GM12872 (cell line): ENCODE data around the gene ENGASE.

Source experiments
- TF ChIP-seq, protein P1 (sequence below): IDR thresholded peaks from 3 replicates; pipeline ENCODE4 v1.5.1; 2011; ENCODE audit warnings: low read depth, mild to moderate bottlenecking, low read length, moderate library complexity; ENCODE audit not compliant: insufficient read depth

Gene ENGASE

DNA sequence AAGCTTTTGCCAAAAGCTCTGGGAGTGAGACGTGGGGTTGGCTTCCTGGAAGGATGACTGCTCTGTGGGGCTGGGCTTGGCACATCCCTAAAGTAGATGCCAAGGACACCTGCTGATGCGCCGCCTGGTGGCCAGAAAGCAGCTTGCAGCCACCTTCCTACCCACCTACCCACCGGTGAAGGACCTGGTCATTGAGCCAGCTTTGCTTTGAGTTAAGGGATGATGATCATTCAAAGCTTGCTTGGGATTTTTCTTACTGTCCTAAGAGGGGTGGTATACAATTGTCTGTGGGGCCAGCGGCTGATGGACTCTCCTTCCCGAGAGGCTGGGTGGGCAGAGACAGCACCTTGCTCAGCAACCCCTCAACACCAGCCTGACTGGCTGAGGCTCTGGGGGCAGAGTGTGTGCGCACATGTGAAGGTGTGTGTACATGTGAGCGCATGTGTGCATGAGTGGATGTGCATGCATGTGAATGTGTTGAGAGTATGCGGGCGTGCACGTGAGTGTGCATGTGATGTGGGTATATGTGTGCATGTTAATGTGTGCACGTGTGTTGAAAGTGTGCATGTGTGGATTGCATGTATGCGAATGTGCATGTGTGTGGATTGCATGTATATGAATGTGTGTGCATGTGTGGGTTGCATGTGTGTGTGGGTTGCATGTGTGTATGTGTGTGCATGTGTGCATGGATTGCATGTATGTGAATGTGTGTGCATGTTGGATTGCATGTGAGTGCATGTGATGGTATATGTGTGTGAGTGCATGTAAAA lies 32.0 kb upstream of the ENGASE start:
- TF ChIP-seq, protein P1, sequence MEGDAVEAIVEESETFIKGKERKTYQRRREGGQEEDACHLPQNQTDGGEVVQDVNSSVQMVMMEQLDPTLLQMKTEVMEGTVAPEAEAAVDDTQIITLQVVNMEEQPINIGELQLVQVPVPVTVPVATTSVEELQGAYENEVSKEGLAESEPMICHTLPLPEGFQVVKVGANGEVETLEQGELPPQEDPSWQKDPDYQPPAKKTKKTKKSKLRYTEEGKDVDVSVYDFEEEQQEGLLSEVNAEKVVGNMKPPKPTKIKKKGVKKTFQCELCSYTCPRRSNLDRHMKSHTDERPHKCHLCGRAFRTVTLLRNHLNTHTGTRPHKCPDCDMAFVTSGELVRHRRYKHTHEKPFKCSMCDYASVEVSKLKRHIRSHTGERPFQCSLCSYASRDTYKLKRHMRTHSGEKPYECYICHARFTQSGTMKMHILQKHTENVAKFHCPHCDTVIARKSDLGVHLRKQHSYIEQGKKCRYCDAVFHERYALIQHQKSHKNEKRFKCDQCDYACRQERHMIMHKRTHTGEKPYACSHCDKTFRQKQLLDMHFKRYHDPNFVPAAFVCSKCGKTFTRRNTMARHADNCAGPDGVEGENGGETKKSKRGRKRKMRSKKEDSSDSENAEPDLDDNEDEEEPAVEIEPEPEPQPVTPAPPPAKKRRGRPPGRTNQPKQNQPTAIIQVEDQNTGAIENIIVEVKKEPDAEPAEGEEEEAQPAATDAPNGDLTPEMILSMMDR: peak; percentile 85

DNA sequence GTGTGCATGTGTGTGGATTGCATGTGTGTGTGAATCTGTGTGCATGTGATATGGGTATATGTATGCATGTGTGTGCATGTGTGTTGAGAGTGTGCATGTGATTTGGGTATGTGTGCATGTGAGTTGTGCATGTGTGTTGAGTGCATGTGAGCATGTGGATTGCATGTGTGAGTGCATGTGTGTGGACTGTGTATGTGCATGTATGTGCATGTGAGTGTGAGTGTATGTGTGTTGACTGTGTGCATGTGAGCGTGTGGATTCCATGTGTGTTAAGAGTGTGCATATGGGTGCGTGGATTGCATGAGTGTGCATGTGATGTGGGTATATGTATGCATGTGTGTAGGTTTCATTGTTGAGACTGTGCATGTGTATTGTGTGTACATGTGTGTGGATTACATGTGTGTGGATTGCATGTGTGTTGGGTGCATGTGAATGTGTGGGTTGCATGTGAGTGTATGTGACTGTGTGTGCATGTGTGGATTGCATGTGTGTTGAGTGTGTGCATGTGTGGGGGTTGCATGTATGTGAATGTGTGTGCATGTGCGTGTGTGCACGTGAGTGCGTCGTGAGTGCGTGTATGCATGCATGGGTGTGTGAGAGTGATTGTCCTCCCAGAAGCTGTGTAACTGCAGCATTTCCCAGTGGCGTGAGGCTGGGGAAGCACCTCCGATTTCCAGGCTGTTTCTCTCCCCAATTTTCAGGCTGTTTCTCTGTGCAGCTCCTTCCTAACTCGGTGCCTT lies 31.3 kb upstream of the ENGASE start:
- TF ChIP-seq, protein P1: no peak

DNA sequence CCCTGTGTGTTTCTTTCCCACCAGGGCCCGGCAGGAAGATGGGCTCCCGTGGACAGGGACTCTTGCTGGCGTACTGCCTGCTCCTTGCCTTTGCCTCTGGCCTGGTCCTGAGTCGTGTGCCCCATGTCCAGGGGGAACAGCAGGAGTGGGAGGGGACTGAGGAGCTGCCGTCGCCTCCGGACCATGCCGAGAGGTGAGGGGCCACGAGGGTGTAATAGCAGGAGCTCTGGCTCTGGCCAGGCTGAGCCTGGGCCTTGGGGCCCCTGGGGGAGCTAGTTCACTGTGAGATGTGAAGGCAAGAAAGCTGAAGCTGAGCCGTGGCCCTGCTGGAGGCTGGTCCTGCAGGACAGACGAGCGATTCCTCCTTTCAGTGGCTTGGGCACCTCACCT lies 30.7 kb upstream of the ENGASE start:
- TF ChIP-seq, protein P1: no peak

DNA sequence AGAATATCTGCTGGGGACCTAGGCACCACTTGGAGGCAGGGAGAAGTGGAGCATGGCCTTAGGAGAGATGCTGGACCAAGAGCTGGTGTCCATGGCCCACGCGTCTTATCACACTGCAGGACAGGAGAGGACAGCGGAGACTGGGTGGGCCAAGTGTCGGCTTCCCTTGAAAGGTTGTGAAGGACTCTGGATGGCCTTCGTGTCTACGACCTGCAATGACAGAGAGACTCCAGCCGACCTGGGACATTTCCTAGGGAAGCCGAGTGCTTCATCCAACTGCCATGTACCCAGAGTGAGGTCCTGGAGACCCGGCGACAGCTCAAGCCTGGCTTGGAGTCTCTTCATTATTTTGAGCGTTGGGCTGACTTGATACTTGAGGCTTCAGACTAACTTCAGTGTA lies 30.2 kb upstream of the ENGASE start:
- TF ChIP-seq, protein P1: no peak

DNA sequence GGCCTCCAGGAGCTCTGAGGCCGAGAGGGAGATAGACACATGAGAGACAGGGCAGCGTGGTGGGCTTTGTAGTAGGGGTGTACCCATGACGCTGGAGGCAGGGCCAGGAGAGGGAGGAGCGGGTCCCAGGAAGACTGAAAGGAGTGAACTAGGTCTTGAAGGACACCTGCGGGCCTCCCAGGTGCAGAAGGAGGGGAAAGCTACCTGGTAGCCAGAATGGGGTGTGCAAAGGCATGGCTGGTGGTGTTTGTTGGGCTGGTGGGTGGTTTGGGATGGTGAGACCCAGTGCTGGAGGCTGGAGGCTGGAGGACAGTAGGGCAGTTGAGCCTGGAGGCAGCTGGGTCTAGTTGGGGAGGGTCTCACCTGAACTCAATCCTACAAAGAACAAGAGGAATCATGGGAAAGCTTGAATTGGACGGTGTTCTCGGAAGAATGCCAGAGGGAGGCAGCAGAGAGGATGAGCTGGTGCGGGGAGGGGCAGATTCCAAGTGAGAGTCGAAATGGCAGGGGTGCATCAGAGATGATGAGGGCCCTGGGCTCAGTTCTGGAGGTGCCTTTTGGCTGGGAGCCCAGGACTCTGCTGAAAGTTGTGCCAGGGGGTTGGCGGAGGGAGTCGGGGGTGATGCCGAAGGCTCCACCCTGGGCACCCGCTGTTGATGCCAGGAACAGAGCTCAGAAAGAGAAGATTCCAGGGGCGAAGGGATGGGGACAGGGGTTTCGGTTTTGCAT lies 29.5 kb upstream of the ENGASE start:
- TF ChIP-seq, protein P1: no peak

DNA sequence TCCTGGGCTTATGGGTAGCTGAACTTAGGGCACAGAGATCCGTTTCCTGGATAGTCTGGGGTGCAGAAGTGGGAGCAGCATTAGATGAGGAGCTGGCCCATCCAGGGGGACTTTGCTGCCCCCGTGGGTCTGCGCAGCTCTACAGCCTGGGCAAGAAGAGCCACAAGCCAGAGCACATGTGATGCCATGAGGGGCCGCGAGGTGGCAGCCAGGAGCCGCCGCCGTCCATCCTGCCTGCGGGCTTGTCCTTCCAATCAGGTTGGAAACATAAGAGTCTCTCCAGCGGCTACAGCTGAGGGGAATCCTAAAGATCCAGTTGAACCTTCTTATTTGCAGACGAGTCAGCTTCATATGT lies 28.8 kb upstream of the ENGASE start:
- TF ChIP-seq, protein P1: peak; percentile 97

DNA sequence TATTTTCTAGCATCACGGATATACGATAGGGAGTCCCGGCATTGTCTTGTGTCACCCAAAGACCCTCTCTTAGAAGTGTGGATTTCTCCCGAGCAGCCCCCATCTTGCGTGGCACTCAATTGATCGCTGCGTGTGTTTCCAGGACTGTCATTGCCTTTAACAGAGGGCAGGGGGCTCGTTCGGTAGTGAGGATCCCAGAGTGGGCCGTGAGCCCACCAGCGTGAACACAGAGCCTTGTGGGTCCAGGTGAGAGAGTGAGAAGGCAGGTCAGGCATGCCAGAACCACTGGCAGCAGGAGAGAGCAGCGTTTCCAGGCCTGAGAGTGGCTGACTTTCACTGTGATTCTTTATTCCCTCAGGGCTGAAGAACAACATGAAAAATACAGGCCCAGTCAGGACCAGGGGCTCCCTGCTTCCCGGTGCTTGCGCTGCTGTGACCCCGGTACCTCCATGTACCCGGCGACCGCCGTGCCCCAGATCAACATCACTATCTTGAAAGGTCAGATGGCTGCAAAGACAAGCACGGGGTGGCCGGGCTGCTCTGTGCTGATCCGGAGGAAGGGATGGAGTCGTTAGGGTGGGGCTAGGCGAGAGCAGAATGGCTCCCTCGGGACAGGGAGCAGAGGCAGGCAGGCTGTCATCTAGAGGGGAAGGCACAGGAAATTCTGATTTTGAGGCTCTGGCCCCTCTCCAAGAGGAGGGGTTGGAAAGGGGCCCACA lies 28.3 kb upstream of the ENGASE start:
- TF ChIP-seq, protein P1: no peak
